GM13976 (cell line): ENCODE data around the gene IRGC.

Experiments
- DNase-seq: peaks from one replicate; pipeline ENCODE4 v3.0.0; 2012; ENCODE audit warnings: low spot score
- CTCF ChIP-seq: IDR thresholded peaks from 2 replicates; pipeline ENCODE4 v1.5.1; 2012; ENCODE audit warnings: borderline replicate concordance, mild to moderate bottlenecking; ENCODE audit not compliant: insufficient read depth; ENCODE audit errors: extremely low read depth, missing control alignments, control extremely low read depth
- in situ Hi-C: fragments of 300-500 bp; cut with MboI; formaldehyde crosslinking; loops from one replicate; pipeline ENCODE4 v1.12.0; 2022; ENCODE audit warnings: low sequenced_read_pairs, mixed read lengths, inconsistent platforms; ENCODE audit not compliant: unreplicated experiment

Gene IRGC

GRCh38 chr19:43749152-43749551, 33.3 kb downstream of the IRGC start:
- no peak for DNase-seq
- in situ Hi-C loops = loop anchor here (5.0 kb wide), 1 partner anchor 33 kb away; the partner anchor contains the start of gene KCNN4
- TF ChIP-seq CTCF = no peak

GRCh38 chr19:43749898-43750297, 34.0 kb downstream of the IRGC start:
- no peak for TF ChIP-seq CTCF
- in situ Hi-C loops = loop anchor here (5.0 kb wide), 1 partner anchor 32 kb away; the partner anchor contains the start of gene KCNN4
- DNase-seq = no peak

- in situ Hi-C loops = no loop called here
- TF ChIP-seq CTCF = no peak
- no peak for DNase-seq
These were observed 35.8 kb downstream of the IRGC start for GRCh38 chr19:43751466-43752220.

- in situ Hi-C loops = no loop called here
- no peak for TF ChIP-seq CTCF
- DNase-seq = no peak
These were observed 36.5 kb downstream of the IRGC start for GRCh38 chr19:43752287-43752875.

- TF ChIP-seq CTCF = no peak
- in situ Hi-C loops = no loop called here
- DNase-seq = no peak
These were observed 38.3 kb downstream of the IRGC start for GRCh38 chr19:43754253-43754502.

GRCh38 chr19:43754503-43755255, 38.8 kb downstream of the IRGC start, which contains the start of gene SMG9:
Gene SMG9, minus strand, starts transcription at chr19:43754962. Its CDS starts 4,221 bp downstream, at chr19:43750741.
- peak; percentile 93 for DNase-seq
- in situ Hi-C loops = no loop called here

More at GRCh38 chr19:43754503-43755255, 38.8 kb downstream of the IRGC start, which contains the start of gene SMG9:
- no peak for TF ChIP-seq CTCF
